Ectodermal cell (in vitro differentiated cells): Measurements from ENCODE around the gene ECT2.

Experiments used
- H3K27ac ChIP-seq: 2 replicates; pipeline ENCODE4 v1.7.0; 2013; ENCODE audit warnings: mild to moderate bottlenecking, low read depth, low read length; ENCODE audit not compliant: insufficient read depth, poor library complexity, severe bottlenecking
- H3K27me3 ChIP-seq: 2 replicates; pipeline ENCODE4 v1.7.0; 2013; ENCODE audit warnings: mild to moderate bottlenecking, low read length; ENCODE audit not compliant: insufficient read depth, control insufficient read depth, poor library complexity, severe bottlenecking
- H3K36me3 ChIP-seq: one replicate; pipeline ENCODE4 v1.7.0; 2013; ENCODE audit warnings: low read length; ENCODE audit not compliant: control insufficient read depth, insufficient read depth
- H3K4me1 ChIP-seq: one replicate; pipeline ENCODE4 v1.7.0; 2013; ENCODE audit warnings: low read length; ENCODE audit not compliant: control insufficient read depth, insufficient read depth
- H3K4me3 ChIP-seq: 2 replicates; pipeline ENCODE4 v1.7.0; 2013; ENCODE audit warnings: low read depth, low read length, control low read depth; ENCODE audit not compliant: insufficient read depth
- H3K9me3 ChIP-seq: 2 replicates; pipeline ENCODE4 v1.7.0; 2013; ENCODE audit warnings: mild to moderate bottlenecking, low read length, moderate library complexity; ENCODE audit not compliant: control insufficient read depth
- WGBS, 2 experiments: methylation state at CpG; one replicate each; pipeline ENCODE4 v1.1.7; 2013; ENCODE audit warnings: missing lambda C conversion rate in 2 of 2; 5-methylcytosine and 5-hydroxymethylcytosine counted together

ECT2 gene

GRCh38 chr3:172836390-172836997 is 86.0 kb downstream of the ECT2 start:
- Histone ChIP-seq H3K9me3 (no peaks in the 10 kb centered on the region), H3K27me3 (no peaks in the 10 kb centered on the region), H3K4me1 (no peaks in the 10 kb centered on the region), H3K27ac (no peak overlapping the region), H3K36me3 (no peaks in the 10 kb centered on the region), H3K4me3 (no peak overlapping the region)
- 52 to 54% methylated on average over 6 of the region's 6 CpGs for WGBS, 2 experiments

GRCh38 chr3:172839679-172840078 is 89.2 kb downstream of the ECT2 start:
- no peak overlapping the region for H3K4me3 ChIP-seq
- H3K4me1 ChIP-seq = no peaks in the 10 kb centered on the region
- no peaks in the 10 kb centered on the region for H3K27me3 ChIP-seq
- WGBS, 2 experiments = 94% methylated on average over 4 of the region's 4 CpGs
- H3K27ac ChIP-seq = no peak overlapping the region
- H3K9me3 ChIP-seq = no peaks in the 10 kb centered on the region
- no peaks in the 10 kb centered on the region for H3K36me3 ChIP-seq

- H3K4me3 ChIP-seq = no peak overlapping the region
- H3K9me3 ChIP-seq = no peaks in the 10 kb centered on the region
- 83 to 97% methylated on average over 1 to 3 of the region's 4 CpGs for WGBS, 2 experiments
- H3K27me3 ChIP-seq = no peaks in the 10 kb centered on the region
- no peaks in the 10 kb centered on the region for H3K36me3 ChIP-seq
- no peaks in the 10 kb centered on the region for H3K4me1 ChIP-seq
- H3K27ac ChIP-seq = no peak overlapping the region
These were observed 89.9 kb downstream of the ECT2 start for GRCh38 chr3:172840463-172840862.

- Histone ChIP-seq H3K36me3 (no peaks in the 10 kb centered on the region), H3K4me3 (no peak overlapping the region), H3K27ac (no peak overlapping the region), H3K27me3 (no peaks in the 10 kb centered on the region), H3K9me3 (no peaks in the 10 kb centered on the region), H3K4me1 (no peaks in the 10 kb centered on the region)
- WGBS, 2 experiments = 77 to 80% methylated on average over 4 of the region's 4 CpGs
These were observed 90.4 kb downstream of the ECT2 start for GRCh38 chr3:172840913-172841312.

GRCh38 chr3:172844428-172844827 is 93.9 kb downstream of the ECT2 start:
- no peaks in the 10 kb centered on the region for H3K27me3 ChIP-seq
- 90 to 91% methylated on average over 4 of the region's 4 CpGs for WGBS, 2 experiments

GRCh38 chr3:172846103-172846561 is 95.6 kb downstream of the ECT2 start:
- H3K9me3 ChIP-seq = no peaks in the 10 kb centered on the region
- H3K36me3 ChIP-seq = no peaks in the 10 kb centered on the region
- 67 to 82% methylated on average over 2 to 4 of the region's 4 CpGs for WGBS, 2 experiments
- no peaks in the 10 kb centered on the region for H3K27me3 ChIP-seq
- H3K4me1 ChIP-seq = no peaks in the 10 kb centered on the region
- H3K27ac ChIP-seq = no peak overlapping the region
- no peak overlapping the region for H3K4me3 ChIP-seq

More at GRCh38 chr3:172844428-172844827, 93.9 kb downstream of the ECT2 start:
- Histone ChIP-seq H3K27ac (no peak overlapping the region), H3K4me1 (no peaks in the 10 kb centered on the region), H3K4me3 (no peak overlapping the region), H3K36me3 (no peaks in the 10 kb centered on the region), H3K9me3 (no peaks in the 10 kb centered on the region)

GRCh38 chr3:172846706-172847105 is 96.2 kb downstream of the ECT2 start:
- H3K36me3 ChIP-seq = no peaks in the 10 kb centered on the region
- H3K9me3 ChIP-seq = no peaks in the 10 kb centered on the region
- H3K4me1 ChIP-seq = no peaks in the 10 kb centered on the region
- 88 to 91% methylated on average over 2 of the region's 2 CpGs for WGBS, 2 experiments
- H3K27me3 ChIP-seq = no peaks in the 10 kb centered on the region
- no peak overlapping the region for H3K4me3 ChIP-seq
- no peak overlapping the region for H3K27ac ChIP-seq

GRCh38 chr3:172847292-172847691 is 96.8 kb downstream of the ECT2 start:
- no peaks in the 10 kb centered on the region for H3K27me3 ChIP-seq

GRCh38 chr3:172848910-172849309 is 98.4 kb downstream of the ECT2 start:
- H3K27ac ChIP-seq = no peak overlapping the region
- H3K27me3 ChIP-seq = no peaks in the 10 kb centered on the region
- no peaks in the 10 kb centered on the region for H3K9me3 ChIP-seq
- H3K4me3 ChIP-seq = no peak overlapping the region
- H3K4me1 ChIP-seq = no peaks in the 10 kb centered on the region
- 67 to 78% methylated on average over 1 of the region's 1 CpG for WGBS, 2 experiments
- no peaks in the 10 kb centered on the region for H3K36me3 ChIP-seq

More at GRCh38 chr3:172847292-172847691, 96.8 kb downstream of the ECT2 start:
- Histone ChIP-seq H3K36me3 (no peaks in the 10 kb centered on the region), H3K4me3 (no peak overlapping the region), H3K4me1 (no peaks in the 10 kb centered on the region), H3K27ac (no peak overlapping the region), H3K9me3 (no peaks in the 10 kb centered on the region)

- H3K36me3 ChIP-seq = no peaks in the 10 kb centered on the region
- H3K9me3 ChIP-seq = no peaks in the 10 kb centered on the region
- H3K27ac ChIP-seq = no peak overlapping the region
- H3K4me1 ChIP-seq = peaks cover 3% of the 10 kb centered on the region
- H3K4me3 ChIP-seq = no peak overlapping the region
- H3K27me3 ChIP-seq = no peaks in the 10 kb centered on the region
- 90 to 96% methylated on average over 1 of the region's 1 CpG for WGBS, 2 experiments
These were observed 102.5 kb downstream of the ECT2 start for GRCh38 chr3:172853005-172853404.
